HUDEP-2 (cell line): ENCODE measurements around the gene THEM4.

ENCODE experiments used
- DNase-seq, 76 experiments: peaks; one replicate each; lab custom pipeline; 2025; ENCODE audit not compliant: unreplicated experiment in 76 of 76; lab: John Stamatoyannopoulos, UW

Gene THEM4

DNA sequence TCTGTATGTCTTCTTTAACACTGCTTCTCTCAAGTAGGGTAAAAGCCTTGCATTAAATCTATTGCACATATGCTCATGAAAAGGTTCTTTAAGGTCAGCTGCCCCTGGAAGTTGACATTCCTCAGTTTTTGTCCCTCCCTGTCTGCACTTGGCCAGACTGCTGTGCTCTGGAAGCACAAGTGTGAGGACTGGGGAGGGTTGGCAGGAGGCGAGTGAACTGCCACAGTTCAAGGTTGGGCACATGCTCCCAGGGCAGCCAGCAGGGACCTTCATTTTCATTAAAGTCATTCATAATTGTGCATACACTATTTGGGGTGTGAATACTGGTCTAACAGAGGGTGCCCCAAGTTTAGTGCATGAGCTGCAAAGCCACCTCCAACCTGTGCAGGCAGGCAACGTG is 44.9 kb downstream of the THEM4 start:
- DNase-seq = no peak

DNA sequence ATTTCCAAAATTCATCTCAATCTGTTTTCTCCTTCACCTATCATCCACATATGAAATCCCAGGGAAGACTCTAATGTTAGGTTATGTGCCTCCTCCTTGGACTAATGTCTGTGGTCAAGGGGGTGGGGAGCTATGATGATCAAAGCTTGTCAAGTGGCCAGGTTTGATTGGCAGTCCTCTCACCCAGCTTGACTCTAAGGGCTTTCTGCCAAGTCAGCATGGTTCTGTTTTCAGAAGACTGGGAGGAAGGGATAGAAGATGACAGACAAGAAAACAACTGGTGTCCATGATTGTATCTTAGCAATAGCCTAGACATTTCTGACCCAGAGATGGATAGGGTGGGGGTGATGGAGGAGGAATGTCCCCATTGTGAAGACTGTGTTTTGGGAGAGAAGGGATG is 46.7 kb downstream of the THEM4 start:
- peak in 40 of 76 experiments; percentile 5 to 68 (median 30) for DNase-seq

DNA sequence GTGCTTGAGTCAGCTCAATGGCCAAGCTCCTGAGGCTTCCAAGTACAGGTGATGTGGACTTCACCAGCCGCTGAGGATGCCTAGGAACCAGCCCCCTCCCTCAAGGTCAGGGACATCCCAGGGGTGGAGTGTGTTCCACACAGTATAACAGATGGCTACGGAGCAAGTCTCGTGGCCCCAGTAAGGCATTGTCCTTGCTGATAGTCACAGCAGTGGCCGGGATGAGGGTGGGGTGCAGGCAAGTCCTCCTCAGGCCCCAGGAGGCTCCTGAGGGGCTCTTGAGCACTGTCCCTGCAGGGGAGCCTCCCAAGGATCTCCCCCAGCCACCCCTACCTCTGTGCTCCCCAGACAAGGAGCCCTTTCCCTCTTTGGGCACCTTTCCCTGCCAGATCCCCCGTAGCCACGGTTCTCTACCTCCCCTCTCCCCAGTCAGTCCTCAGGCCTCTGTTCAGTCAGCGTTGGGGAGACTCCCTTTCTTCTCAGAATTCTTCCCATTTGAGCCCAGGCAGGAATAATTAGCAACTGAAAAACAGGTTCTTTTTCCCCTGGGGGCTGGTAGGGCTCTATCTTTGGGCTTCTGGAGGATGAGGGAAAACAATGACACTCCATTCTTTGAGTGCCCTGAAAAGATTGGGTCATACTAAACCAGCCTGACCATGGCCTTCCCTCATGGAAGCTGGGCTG is 48.7 kb downstream of the THEM4 start:
- no peak for DNase-seq

DNA sequence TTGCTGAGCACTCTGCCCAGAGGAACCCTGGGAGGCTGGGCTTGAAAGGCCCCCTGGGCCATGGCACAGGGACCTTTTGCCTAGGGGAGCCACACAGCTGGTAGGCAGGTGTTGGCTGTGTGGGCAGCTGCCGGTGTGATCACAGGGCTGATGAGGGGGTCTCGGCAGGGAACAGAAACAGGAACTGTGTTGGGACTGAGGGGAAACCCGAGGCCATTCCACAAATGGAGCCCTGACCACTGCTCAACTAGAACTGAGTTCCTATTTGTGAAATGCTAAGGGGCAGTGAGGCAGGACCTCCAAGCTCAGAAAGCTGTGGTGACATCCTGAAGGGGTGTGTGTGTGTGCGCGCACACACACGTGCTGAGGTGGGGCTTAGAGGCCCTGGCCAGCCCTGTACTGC is 49.4 kb downstream of the THEM4 start:
- DNase-seq = no peak

DNA sequence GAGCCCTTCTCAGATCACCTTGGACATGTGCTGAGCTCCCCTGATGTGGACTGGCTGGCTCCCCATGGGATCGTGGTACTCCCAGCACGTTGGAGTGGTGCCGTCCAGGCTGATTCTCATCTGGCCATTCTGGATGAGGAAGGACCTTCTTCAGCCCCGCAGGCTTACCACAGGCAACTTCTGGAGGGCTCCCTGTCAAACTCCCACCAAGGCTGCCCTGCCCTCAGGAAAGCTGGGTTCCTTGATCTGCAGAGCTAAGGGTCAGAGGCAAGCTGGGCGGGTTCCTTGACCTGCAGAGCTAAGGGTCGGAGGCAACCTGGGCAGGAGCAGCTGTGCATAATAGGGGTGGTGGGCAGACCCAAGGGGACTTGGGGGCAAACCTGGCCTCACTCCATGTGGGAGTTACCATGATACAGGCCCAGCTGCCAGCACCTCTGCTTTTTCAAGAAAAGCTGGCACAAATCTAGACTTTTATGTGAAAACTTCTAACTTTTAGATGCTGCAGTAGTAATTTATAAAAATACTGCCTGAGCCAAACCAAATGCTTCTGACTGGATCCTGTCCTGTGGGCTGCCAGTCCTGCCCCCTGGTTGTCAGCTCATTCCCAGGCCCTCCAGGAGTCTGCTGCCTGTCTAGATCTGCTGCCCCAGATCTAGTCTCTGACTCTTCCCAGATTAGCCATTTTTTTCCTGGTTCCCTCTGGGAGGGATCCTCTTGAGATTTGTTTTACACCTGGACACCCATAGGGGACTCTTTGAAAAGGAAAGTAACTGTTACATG is 50.2 kb downstream of the THEM4 start:
- DNase-seq = no peak

DNA sequence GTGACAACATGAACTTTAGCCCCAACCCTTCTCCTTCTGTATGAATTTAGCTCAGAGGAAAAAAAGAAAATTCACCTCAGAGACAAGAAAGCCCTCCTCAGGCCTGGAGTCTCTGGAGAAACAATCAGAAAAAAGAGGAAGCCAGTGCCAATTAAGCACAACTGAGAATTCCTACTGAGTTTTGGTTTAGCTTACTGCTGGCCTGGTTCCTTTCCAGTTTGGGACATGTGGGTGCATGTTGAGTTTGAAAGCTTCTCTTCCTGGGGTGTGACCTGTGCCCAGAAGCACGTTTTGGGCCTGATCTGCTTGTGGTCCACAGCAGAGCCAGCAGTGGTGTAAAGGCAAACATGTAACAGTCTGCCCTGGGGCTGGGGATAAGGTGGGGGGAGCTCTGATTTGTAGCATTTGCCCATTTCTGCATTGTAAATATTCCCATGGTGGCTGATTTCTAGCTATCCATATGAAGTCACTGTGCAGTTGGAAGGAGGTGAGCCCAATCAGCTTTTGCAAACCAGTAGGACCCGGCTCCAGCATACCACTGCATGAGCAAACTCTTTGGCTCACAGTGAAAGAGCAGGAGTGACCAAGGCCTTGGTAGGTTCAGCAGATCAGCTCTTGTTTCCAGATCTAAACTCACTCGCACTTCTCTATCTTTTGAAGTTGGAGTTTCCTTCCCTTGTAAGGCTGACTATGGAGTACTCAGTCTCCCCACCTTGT is 51.1 kb downstream of the THEM4 start:
- no peak for DNase-seq

DNA sequence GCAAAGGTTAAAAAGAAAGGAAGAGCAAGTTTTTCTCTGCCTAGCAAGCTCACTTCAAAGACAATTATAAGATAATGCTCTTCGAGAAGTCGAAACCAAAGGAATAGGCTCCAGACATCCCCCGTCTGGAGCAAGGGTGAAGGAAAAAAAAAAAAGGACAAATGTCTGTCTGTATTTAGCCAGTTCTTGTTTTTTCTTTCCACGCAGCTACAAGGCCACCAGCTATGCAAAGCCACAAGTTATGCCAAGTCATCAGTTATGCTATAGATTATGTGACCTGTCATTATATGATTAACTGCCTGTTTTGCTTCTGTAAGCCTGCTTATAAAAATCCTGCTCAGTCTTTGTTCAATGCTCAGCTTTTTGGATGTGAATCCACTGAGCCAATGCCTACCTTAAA is 53.4 kb downstream of the THEM4 start:
- DNase-seq = peak in 1 of 76 experiments; percentile 9

DNA sequence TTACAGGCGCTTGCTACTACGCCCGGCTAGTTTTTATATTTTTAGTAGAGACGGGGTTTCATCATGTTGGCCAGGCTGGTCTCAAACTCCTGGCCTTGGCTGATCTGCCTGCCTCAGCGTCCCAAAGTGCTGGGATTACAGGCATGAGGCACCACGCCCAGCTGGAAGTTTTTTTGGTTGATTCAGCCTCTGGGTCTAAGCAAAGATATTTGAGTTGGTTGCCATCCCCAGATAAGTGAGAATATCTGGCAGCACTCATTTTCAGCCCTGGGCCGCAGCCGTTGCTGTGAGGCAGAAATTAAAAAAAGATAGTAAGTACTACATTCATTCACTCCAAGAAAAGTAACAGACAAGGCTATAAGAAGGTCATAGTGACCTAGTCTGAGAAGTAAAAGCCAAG is 53.8 kb downstream of the THEM4 start:
- peak in 30 of 76 experiments; percentile 9 to 56 (median 23) for DNase-seq

DNA sequence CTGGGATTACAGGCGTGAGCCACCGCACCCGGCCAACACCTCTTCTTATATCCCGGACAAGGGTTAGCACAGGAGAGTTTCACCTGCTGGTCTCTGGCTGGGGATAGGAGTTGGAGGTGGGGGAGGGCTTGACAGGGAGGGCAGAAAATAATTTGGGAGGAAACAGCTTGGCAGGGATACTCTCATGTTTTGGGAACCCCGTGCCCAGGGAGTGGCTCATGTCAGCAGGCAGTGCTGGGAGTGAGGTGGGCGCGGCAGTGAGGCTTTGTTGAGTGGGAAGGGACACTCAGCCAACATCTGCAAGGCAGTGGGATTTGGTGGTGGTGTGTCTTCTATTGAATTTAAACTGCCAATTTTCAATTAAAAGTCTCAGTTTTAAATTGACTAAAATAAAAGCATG is 54.7 kb downstream of the THEM4 start:
- DNase-seq = no peak

DNA sequence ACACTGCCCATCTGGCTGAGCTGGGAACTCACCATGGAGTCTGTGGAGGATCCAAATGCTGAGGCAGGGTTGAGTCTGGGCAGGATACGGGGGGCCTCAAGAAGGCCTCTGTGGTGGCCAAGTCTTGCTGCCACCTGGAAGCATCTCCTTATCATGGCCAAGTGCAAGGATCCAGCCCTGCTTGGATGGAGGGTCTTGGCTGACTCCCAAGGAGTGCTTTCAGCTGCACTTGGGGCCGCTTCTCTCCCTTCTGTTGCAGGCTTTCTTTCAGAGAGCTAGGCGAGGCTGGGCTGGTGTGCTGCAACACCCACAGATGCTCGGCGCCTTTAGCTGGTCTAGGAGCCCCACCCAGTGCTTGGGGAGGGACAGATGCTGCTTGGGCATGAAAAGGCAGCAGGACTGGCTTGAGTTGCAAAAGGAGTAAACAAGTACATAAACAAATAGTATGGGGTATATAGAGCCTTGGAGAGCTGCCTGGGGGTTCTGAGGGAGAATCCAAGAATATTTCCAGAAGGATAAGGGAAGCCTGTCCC is 55.8 kb downstream of the THEM4 start, which contains the start of gene THEM5:
TSS of gene THEM5 (minus strand) at position 302 of the 533 bp plus-strand sequence. CDS start at position 155, 147 bp downstream.
- DNase-seq = peak in 49 of 76 experiments; percentile 8 to 67 (median 35)

DNA sequence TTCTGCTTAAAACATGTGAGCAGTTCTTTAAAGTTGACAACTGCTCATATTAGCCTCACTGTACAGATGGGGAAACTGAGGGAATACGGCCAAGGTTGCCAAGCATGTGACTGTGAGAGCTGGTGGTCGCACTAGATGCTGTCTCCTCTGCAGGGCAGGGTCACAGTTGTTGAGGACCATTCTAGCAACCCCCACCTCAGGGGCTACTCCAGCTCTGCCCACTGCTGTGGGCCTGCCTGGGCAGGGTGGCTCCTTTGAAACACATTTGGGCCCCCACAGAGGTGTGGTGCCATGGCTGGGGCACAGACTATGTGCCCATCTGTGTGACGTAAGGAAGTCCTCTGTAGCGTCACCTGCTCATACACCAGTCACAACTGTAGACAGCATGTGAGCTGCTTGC is 56.6 kb downstream of the THEM4 start:
- DNase-seq = no peak

DNA sequence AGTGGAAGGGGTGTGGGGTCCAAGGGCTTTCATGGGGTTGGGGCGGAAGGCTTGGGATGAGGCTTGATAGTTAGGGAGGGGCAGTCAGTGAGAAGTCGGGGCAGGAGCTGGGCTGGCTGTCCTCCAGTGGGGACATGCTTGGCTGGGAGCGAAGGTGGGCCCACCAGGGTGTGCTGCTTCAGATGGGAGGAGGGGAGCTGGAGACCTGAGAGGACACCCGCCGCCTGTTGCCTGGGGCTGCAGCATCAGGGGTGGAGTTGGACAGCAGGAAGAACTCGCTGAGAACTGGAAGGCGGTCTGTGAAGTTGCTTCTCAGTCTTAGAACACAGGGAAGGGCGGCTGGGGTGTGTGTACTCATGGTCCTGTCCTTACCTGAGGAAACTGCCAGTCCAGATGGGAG is 57.4 kb downstream of the THEM4 start:
- DNase-seq = no peak

DNA sequence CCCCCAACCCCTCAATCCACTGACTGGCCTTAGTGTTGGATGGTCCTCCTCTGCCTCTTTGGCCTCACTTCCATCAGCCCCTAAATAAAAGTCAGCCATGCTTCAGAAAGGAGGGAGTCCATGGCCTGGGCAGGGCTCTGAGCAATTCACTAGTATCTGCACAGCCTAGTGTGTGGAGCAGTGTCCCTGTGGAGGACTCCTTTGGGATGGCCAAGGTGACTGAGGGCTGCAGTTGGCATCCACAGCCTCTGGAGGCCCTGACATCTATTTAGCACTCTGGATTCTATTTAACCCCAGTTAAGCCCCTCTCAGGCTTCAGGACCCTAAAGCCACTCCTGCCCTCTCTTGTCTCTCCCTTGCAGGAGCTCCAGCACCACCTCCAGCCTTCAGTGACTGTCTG is 59.4 kb downstream of the THEM4 start:
- no peak for DNase-seq

DNA sequence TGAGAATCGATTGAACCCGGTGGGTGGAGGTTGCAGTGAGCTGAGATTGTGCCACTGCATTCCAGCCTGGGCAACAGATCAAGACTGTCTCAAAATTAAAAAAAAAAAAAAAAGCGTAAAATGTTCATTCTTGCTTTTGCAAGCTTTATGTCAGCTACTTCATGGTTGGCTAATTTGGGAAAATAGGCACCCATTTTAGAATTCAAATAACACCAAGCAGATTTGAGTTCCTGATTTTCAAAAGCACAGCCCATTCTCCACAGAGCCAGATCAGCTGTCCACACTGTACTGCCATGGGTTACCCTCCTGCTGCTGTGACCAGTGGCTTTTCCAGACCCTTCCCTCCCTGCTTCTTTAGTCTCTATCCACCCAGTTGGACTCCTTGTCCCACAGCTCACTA is 60.2 kb downstream of the THEM4 start:
- no peak for DNase-seq

DNA sequence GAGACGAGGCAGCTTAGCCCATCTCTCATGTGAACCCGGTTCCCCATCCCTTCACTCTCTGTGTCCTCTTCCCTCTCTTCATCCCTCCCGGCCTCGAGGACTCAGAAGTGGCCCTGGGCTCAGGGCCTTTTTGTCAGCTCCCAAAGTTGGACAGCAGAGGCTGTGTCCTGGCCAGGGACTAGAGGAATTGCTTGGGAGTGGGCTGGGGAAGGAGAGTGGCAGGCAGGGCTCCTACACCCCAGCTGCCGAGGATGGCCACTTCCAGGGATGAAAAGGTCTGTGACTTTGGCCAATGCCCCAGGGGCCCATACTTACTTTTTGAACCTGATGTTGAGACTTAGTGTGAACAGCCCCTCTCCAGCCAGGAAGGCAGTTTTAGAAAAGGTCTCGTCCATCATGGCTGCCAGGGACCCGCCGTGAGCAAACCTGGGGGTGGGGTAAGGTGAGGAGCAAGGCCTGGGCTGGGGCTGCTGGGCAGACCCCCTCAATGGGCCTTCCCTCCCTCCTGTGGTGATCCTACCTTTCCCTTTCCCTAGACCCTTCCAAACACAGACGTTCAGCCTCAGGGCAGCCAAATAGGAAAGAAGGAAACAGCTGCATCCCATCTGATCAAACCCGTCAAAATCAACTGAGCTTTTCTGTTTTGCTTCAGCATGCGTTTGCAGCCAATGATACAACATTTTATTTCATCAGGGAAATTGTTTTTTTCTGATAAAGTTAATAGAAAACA is 61.3 kb downstream of the THEM4 start:
- DNase-seq = no peak

DNA sequence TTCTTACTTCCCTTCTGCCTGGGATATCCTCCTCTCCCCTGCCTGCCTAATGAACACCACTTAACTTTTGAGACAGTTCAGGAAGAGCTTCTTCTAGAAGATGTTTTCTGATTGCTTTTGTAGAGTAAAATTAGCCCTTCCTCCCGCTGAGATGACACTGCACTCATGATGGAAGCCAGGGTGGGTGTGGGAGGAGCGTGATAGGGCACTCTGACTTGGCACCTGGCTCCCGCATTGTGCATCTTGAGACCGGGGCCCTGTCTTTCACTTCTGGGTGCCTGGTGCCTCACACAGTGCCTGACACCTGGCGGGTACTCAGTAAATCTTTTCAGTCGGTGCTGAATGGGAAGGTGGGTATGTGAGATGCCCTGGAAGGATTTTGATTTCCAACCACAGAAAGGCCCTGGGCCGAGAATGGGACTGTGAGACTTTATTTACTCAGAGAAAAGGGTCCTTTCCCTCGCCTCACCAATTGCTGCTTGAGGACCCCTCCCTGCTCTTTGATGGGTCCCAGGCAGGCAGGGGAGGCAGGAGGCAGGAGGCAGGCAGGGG is 62.5 kb downstream of the THEM4 start:
- no peak for DNase-seq

DNA sequence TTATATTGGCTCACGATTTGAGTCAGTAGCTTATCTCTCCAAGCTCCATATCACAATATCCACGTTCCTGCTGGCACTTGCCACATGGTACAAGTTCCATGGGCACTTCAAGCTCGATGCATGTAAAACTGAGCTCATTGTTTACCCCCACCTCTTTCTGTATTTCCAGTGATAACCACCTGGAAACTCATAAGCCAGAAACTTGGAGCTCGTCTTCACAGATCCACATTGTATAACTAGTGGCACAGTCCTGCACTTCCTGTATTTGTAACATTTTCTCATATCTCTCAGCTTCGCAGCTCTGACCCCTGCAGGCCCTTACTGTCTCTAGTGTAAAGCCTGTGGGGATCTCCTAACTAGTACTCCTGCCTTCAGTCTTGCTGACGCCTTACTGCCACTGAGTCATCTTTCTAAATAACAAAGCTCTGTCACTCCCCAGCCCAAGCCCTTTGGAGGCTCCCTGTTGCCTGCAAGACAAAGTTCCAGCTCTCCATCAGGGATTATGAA is 63.2 kb downstream of the THEM4 start:
- DNase-seq = peak in 7 of 76 experiments; percentile 7 to 33 (median 11)

DNA sequence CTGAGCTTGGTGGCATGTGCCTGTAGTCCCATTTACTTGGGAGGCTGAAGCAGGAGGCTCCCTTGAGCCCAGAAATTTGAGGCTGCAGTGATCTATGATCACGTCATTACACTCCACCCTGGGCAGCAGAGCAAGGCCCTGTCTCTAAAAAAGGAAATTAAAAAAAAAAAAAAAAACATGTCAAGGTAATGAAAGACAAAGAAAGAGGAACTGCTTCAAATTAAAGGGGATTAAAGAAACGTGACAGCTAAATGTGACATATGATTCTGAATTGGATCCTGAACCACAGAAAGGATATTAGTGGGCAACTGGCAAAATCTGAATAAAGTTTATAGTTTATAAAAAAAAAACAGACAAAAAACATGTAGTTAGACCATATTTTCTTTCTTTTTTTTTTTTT is 65.9 kb downstream of the THEM4 start:
- no peak for DNase-seq

DNA sequence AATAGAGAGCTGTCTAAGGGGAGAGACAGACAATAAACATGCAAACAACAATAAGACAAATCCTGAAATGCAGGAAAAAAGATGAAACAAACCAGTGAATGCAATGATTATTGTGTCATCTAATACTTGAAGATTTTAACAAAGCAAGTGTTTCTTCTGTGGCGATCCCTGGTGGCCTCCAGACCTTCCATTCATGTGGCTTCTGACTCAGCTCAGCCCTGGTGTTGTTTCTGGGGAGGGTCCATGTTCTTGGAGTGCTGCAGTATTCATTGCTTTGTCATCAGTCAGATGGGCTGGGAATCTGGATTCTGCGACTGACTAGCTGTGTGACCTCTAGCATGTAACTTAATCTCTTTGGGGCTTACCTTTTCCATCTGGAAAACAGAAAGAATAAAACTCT is 68.2 kb downstream of the THEM4 start:
- no peak for DNase-seq

DNA sequence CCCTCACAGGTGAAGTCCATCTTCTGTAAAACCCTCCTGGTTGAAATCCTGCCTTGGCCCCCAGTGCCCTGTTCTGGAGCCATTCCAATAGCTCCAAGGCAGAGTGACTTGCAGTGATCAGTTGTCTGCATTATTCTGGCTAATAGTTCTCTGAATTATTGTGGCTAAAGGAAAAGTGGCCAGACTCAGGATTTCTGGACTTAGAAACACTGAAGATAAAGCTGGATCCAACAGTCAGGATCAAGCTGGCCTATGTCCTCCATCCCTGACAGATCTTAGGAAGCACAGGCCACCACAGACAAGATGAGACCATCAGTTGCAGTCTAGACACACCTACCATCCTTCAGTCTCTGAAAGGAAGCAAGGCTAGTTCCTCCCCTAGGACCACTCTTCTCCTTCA is 68.9 kb downstream of the THEM4 start:
- no peak for DNase-seq
